Measurements from ENCODE around the gene CNN2.
A peak's percentile ranks its signal among the peaks of the same experiment; 100 is the strongest.

Gene CNN2

GRCh38 chr19:1026783-1027649 is 608 bp downstream of the CNN2 start:
- no peak for DNase-seq (ENCODE audit: low read depth in 2 of 2)

- no peak for DNase-seq (ENCODE audit: low read depth in 2 of 2)
Observed at GRCh38 chr19:1027650-1028061, 1.2 kb downstream of the CNN2 start.

- DNase-seq (ENCODE audit: low read depth in 2 of 2), result no peak
Observed at GRCh38 chr19:1028062-1028926, 1.9 kb downstream of the CNN2 start.

- no peak for DNase-seq (ENCODE audit: low read depth in 2 of 2)
Observed at GRCh38 chr19:1032264-1032867, 6.0 kb downstream of the CNN2 start.

- no peak for DNase-seq (ENCODE audit: low read depth in 2 of 2)
Observed at GRCh38 chr19:1035998-1036621, 9.7 kb downstream of the CNN2 start.

- DNase-seq (ENCODE audit: low read depth in 2 of 2), result no peak
Observed at GRCh38 chr19:1037621-1038064, 11.2 kb downstream of the CNN2 start.

GRCh38 chr19:1038978-1039645 is 12.7 kb downstream of the CNN2 start:
- DNase-seq (ENCODE audit: low read depth in 2 of 2), result no peak

- DNase-seq (ENCODE audit: low read depth in 2 of 2), result peak; percentile 99
Observed at GRCh38 chr19:1039646-1040475, 13.5 kb downstream of the CNN2 start, which contains the start of gene ABCA7. TSS of gene ABCA7 (plus strand) at chr19:1040107. CDS start at chr19:1041362, 1,255 bp downstream.

- peak; percentile 75 to 78 for DNase-seq (ENCODE audit: low read depth in 2 of 2)
Observed at GRCh38 chr19:1040476-1041271, 14.3 kb downstream of the CNN2 start.

- DNase-seq (ENCODE audit: low read depth in 2 of 2), result no peak
Observed at GRCh38 chr19:1041272-1041834, 14.9 kb downstream of the CNN2 start.

GRCh38 chr19:1041835-1042685 is 15.7 kb downstream of the CNN2 start:
- no peak for DNase-seq (ENCODE audit: low read depth in 2 of 2)

GRCh38 chr19:1042689-1043511 is 16.5 kb downstream of the CNN2 start:
- DNase-seq (ENCODE audit: low read depth in 2 of 2), result no peak

GRCh38 chr19:1045247-1045603 is 18.8 kb downstream of the CNN2 start:
- peak in 1 of 2 donors; percentile 44 for DNase-seq (ENCODE audit: low read depth in 2 of 2)

GRCh38 chr19:1046117-1046626 is 19.8 kb downstream of the CNN2 start:
- DNase-seq (ENCODE audit: low read depth in 2 of 2), result no peak

GRCh38 chr19:1046836-1047695 is 20.7 kb downstream of the CNN2 start:
- no peak for DNase-seq (ENCODE audit: low read depth in 2 of 2)

GRCh38 chr19:1047696-1048147 is 21.3 kb downstream of the CNN2 start:
- DNase-seq (ENCODE audit: low read depth in 2 of 2), result no peak
